Mucosa of rectum (tissue), 2 donors: ENCODE measurements around the gene FBXO22.
"Not testable (repeated sequence)": the region's sequence is repeated elsewhere in the genome, so short reads cannot be mapped to it uniquely, and the experiment has no call there.

Source experiments
- H3K27ac ChIP-seq, 2 donors: one replicate each; pipeline ENCODE4 v1.7.0; 2013; ENCODE audit warnings: inconsistent platforms in 2 of 2, low read depth in 2 of 2, low read length in 2 of 2
- H3K27me3 ChIP-seq, 2 donors: one replicate each; pipeline ENCODE4 v1.7.0; 2013; ENCODE audit warnings: low read length in 2 of 2; ENCODE audit not compliant: control insufficient read depth in 2 of 2, insufficient read depth in 2 of 2
- H3K36me3 ChIP-seq, 2 donors: one replicate each; pipeline ENCODE4 v1.7.0; 2013; ENCODE audit warnings: low read length in 2 of 2; ENCODE audit not compliant: control insufficient read depth in 2 of 2, insufficient read depth in 2 of 2
- H3K4me1 ChIP-seq, 2 donors: one replicate each; pipeline ENCODE4 v1.7.0; 2013; ENCODE audit warnings: low read length in 2 of 2, mild to moderate bottlenecking in 1 of 2; ENCODE audit not compliant: control insufficient read depth in 2 of 2, insufficient read depth in 2 of 2
- H3K4me3 ChIP-seq, 2 donors: one replicate each; pipeline ENCODE4 v1.7.0; 2013; ENCODE audit warnings: low read length in 2 of 2
- H3K9ac ChIP-seq, 2 donors: one replicate each; pipeline ENCODE4 v1.7.0; 2013; ENCODE audit warnings: low read length in 2 of 2, low read depth in 1 of 2, mild to moderate bottlenecking in 1 of 2
- H3K9me3 ChIP-seq, 2 donors: one replicate each; pipeline ENCODE4 v1.7.0; 2013; ENCODE audit warnings: low read length in 2 of 2; ENCODE audit not compliant: control insufficient read depth in 2 of 2
- donor health status: healthy.
- donor health status: Normal muscosa, but diverticular disease.

Gene FBXO22

DNA sequence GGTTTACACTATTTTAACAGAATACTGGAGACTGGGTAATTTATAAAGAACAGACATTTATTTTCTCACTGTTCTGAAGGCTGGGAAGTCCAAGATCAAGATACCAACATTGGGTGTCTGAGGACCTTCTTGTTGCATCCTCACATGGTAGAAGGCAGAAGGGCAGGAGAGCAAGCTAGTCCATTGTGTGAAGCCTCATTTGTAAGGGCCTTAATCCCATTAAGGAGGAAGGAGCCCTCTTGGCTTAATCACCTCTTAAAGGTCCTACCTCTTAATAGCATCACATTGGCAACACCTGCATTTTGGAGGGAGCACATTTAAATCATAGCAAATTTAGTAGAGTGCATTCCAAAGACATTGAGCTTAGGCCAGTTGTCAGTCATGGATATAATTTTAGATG lies 34.2 kb upstream of the FBXO22 start:
- Histone ChIP-seq H3K36me3 (peaks cover 5 to 11% of the 10 kb centered on the region in 2 donors), H3K4me1 (peaks cover 0 to 3% of the 10 kb centered on the region in 2 donors), H3K9me3 (no peaks in the 10 kb centered on the region), H3K4me3 (no peak overlapping the region), H3K27ac (no peak overlapping the region), H3K27me3 (no peaks in the 10 kb centered on the region), H3K9ac (no peak overlapping the region)

- H3K27ac ChIP-seq, H3K4me1 ChIP-seq, H3K27me3 ChIP-seq, H3K9me3 ChIP-seq, H3K9ac ChIP-seq, H3K4me3 ChIP-seq: not testable (repeated sequence)
- peaks cover 9 to 14% of the 10 kb centered on the region in 2 donors for H3K36me3 ChIP-seq
These were observed 32.1 kb upstream of the FBXO22 start for GRCh38 chr15:75871589-75871988.

- H3K27me3 ChIP-seq = no peaks in the 10 kb centered on the region
- H3K27ac ChIP-seq = no peak overlapping the region
- no peak overlapping the region for H3K4me3 ChIP-seq
- H3K9me3 ChIP-seq = no peaks in the 10 kb centered on the region
- H3K4me1 ChIP-seq = no peaks in the 10 kb centered on the region
- peaks cover 9 to 14% of the 10 kb centered on the region in 2 donors for H3K36me3 ChIP-seq
- H3K9ac ChIP-seq = no peak overlapping the region
These were observed 31.2 kb upstream of the FBXO22 start for GRCh38 chr15:75872403-75872990.

DNA sequence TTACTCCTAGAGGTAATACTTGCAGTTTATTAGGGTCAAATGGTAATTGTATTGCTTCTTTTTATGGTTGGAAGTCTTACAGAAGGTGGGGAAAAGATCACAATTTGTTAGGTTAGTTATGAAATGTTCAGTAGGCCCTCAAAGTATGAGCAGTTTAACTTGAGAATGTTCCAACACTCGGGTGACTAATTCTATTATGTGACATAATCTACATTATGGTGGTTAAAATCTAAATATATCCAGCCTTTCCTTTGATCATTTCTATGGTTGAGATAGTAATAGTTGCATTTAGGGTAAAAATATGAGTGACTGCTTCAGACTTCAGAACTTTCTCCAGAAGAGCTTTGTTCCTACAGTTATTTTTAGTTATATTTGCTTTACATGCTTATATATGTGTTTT lies 19.6 kb upstream of the FBXO22 start:
- no peaks in the 10 kb centered on the region for H3K9me3 ChIP-seq
- H3K4me1 ChIP-seq = peaks cover 0 to 4% of the 10 kb centered on the region in 2 donors
- no peaks in the 10 kb centered on the region for H3K27me3 ChIP-seq
- peaks cover 8% of the 10 kb centered on the region in 2 donors for H3K36me3 ChIP-seq
- H3K27ac ChIP-seq = no peak overlapping the region
- no peak overlapping the region for H3K9ac ChIP-seq
- H3K4me3 ChIP-seq = no peak overlapping the region

DNA sequence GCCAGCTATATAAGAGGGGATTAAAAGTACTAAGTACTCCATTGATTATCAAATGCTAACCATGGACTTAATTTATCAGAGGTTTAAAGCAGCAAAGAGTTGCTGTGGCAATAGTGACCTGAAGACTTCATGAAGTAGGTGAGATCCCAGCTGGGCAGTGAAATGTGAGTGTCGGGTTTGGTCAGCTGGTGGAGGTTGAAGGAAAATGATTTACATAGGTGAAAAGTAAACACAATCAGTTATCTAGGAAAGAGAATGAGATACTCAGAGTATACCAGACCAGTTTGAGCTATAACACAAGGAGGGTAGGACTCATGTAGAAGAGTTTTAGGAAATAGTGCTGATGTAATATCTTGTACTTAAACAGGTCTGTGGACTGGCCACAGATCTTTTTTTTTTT lies 16.5 kb upstream of the FBXO22 start:
- no peaks in the 10 kb centered on the region for H3K9me3 ChIP-seq
- no peak overlapping the region for H3K27ac ChIP-seq
- H3K36me3 ChIP-seq = peaks cover 4 to 7% of the 10 kb centered on the region in 2 donors
- no peaks in the 10 kb centered on the region for H3K27me3 ChIP-seq
- H3K4me3 ChIP-seq = no peak overlapping the region
- H3K9ac ChIP-seq = no peak overlapping the region
- H3K4me1 ChIP-seq = peaks cover 0 to 4% of the 10 kb centered on the region in 2 donors

DNA sequence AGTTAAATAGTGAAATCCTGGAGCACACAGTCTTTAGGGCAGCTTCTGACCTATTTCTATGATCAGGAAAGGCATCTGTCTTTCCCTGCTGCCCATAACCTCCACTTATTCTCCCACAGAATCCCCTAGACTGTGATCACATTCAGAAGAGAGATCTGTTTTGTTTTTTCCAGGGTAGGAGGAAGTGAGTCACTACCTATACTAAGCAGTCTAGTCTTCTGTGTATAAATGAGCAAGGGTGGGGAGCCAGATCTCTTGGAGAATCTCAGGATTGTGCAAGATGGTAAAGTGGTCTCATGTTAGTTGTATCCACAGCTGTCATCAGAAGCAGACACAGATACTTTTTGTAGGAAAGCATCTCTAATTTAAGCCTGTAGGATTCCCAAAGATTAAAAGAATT lies 11.8 kb upstream of the FBXO22 start:
- Histone ChIP-seq H3K36me3 (peaks cover 0 to 3% of the 10 kb centered on the region in 2 donors), H3K4me3 (no peak overlapping the region), H3K4me1 (no peaks in the 10 kb centered on the region), H3K27me3 (no peaks in the 10 kb centered on the region), H3K9me3 (no peaks in the 10 kb centered on the region), H3K9ac (no peak overlapping the region), H3K27ac (no peak overlapping the region)

- no peaks in the 10 kb centered on the region for H3K9me3 ChIP-seq
- no peak overlapping the region for H3K9ac ChIP-seq
- no peak overlapping the region for H3K4me3 ChIP-seq
- H3K27me3 ChIP-seq = no peaks in the 10 kb centered on the region
- no peaks in the 10 kb centered on the region for H3K4me1 ChIP-seq
- peaks cover 0 to 5% of the 10 kb centered on the region in 2 donors for H3K36me3 ChIP-seq
- H3K27ac ChIP-seq = no peak overlapping the region
These were observed 7.9 kb upstream of the FBXO22 start for GRCh38 chr15:75895731-75896130.

DNA sequence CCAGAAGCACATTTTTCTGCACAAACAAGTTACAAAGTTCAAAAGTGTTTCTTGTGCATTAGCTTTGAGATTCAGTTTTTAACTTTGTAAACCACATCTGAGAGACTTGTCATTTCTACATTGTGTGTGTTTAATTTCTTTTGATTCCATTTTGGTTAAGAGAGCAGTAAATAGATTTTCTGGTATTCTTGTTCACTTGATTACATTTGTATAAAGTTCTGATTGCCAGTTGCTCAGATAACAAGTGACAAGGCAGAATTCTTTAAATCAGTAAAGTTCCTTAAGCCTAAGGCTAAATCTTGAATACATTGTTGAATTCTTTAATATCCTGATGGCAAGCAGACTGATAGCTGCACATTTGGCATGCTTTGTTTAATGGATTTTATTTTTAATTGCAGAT lies 3.1 kb upstream of the FBXO22 start:
- H3K27ac ChIP-seq = no peak overlapping the region
- no peak overlapping the region for H3K9ac ChIP-seq
- no peaks in the 10 kb centered on the region for H3K9me3 ChIP-seq
- H3K4me1 ChIP-seq = peaks cover 7 to 13% of the 10 kb centered on the region in 2 donors
- H3K27me3 ChIP-seq = no peaks in the 10 kb centered on the region
- no peak overlapping the region for H3K4me3 ChIP-seq
- H3K36me3 ChIP-seq = peaks cover 0 to 9% of the 10 kb centered on the region in 2 donors

DNA sequence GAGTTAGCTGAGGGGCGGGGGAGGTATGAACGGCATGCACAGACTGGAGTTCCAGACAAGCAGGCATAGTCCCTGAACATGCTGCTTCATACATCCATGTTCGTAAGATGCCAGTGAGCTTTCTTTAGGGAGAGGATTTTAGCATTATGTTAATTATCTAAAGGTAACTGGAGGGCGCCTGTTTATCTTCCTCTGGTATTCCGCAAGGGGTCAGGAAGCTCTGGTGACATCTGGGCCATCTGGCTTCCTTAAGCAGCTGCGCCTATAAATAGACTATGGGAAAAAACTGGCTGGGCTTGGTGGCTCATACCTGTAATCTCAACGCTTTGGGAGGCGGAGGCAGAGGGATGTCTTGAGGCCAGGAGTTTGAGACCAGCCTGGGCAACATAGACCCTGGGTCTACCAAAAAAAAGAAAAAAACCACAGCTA lies 1.5 kb upstream of the FBXO22 start:
- Histone ChIP-seq H3K27ac (no peak overlapping the region), H3K27me3 (no peaks in the 10 kb centered on the region)

DNA sequence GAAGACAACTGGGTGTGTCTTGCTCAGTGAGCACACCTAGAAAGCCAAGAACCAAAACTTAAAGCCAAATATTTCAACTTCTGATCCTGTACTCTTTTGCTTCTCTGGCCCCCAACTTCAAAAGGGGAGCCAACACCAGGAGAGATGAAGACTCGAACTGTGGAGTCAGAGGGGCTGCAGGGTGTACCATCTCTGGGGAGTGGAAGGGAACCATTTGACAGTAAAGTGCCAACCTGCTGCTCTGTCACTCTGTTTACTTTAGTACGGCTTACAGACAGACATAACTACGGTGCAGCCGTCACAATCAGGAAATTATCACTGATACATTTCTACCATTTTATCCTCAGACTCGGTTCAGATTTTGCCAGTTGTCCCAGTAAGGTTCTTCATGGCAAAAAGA lies 1.6 kb downstream of the FBXO22 start:
- Histone ChIP-seq H3K4me3 (no peak overlapping the region), H3K27me3 (no peaks in the 10 kb centered on the region), H3K36me3 (peaks cover 3 to 6% of the 10 kb centered on the region in 2 donors), H3K9me3 (no peaks in the 10 kb centered on the region), H3K27ac (no peak overlapping the region), H3K9ac (no peak overlapping the region), H3K4me1 (peaks cover 7 to 14% of the 10 kb centered on the region in 2 donors)

More for the DNA sequence above, 1.5 kb upstream of the FBXO22 start:
- Histone ChIP-seq H3K36me3 (peaks cover 0 to 11% of the 10 kb centered on the region in 2 donors), H3K4me3 (no peak overlapping the region), H3K9ac (no peak overlapping the region), H3K9me3 (no peaks in the 10 kb centered on the region), H3K4me1 (peaks cover 7 to 14% of the 10 kb centered on the region in 2 donors)
